Measurements from ENCODE around the gene C1orf167. TPM values are rescaled to one million over a fixed set of nuclear protein-coding genes. Genes with fewer than 3 reads are reported as not detected.

C1orf167 gene
- polyA plus RNA-seq, 3 donors = 0.36 to 0.46 TPM; not detected in 1

DNA sequence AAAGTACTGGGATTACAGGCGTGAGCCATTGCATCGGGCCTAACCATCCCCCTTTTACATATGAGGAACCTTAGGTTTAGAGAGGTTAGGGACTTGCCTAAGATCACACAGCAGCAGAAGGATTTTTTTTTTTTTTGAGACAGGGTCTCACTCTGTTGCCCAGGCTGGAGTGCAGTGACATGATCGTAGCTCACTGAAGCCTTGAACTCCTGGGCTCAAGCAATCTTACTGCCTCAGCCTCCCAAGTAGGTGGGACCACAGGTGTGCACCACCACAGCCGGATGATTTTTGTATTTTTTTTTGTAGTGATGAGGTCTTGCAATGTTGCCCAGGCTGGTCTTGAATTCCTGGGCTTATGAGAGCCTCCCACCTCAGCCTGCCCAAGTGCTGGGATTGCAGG lies 2.2 kb upstream of the C1orf167 start:
- no peak for DNase-seq (ENCODE audit: low read depth in 3 of 3, low spot score in 2 of 3)

- DNase-seq (ENCODE audit: low read depth in 3 of 3, low spot score in 2 of 3) = no peak
These were observed 708 bp upstream of the C1orf167 start for GRCh38 chr1:11761285-11761684.

GRCh38 chr1:11764115-11764514 lies 2.1 kb downstream of the C1orf167 start:
- DNase-seq (ENCODE audit: low read depth in 3 of 3, low spot score in 2 of 3) = no peak

- no peak for DNase-seq (ENCODE audit: low read depth in 3 of 3, low spot score in 2 of 3)
These were observed 2.5 kb downstream of the C1orf167 start for GRCh38 chr1:11764519-11764918.

DNA sequence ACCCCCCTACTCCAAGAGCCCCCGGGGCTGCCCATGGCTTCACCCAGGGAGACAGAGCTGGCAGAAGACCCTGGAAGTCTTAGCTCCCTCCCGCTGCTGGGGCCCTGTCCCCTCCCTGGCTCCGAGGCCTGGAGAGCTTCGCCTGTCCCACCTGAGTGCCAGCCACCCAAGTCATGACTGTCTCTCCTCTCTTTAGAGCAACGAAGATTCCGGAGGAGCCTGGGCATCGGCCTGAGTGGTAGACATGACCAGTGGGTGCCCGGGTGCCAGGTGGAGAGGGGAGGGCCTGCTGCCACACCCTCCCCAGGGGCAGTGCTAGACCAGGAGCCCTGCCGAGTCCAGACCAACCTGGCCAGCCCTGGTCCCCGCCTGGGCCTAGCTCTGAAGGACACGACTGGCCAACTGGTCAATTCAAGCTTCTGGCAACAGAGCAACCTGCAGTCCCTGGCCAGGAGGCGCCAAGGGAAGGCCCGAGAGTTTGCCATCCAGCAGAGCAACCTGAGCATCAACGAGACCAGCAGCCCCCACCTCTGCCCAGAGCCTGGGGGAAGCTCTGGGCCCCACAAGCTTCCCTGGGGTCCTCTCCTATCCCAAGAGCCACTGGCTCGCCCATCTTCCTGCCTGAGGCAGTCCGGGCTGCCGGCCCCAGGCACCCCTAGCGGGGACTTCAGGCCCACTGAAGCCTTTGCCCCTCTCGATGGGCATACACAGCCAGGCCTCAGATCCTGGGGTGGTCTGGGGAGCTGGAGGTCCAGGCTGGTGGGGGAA lies 3.9 kb downstream of the C1orf167 start:
- DNase-seq (ENCODE audit: low read depth in 3 of 3, low spot score in 2 of 3) = no peak

GRCh38 chr1:11766429-11766776 lies 4.4 kb downstream of the C1orf167 start:
- no peak for DNase-seq (ENCODE audit: low read depth in 3 of 3, low spot score in 2 of 3)

DNA sequence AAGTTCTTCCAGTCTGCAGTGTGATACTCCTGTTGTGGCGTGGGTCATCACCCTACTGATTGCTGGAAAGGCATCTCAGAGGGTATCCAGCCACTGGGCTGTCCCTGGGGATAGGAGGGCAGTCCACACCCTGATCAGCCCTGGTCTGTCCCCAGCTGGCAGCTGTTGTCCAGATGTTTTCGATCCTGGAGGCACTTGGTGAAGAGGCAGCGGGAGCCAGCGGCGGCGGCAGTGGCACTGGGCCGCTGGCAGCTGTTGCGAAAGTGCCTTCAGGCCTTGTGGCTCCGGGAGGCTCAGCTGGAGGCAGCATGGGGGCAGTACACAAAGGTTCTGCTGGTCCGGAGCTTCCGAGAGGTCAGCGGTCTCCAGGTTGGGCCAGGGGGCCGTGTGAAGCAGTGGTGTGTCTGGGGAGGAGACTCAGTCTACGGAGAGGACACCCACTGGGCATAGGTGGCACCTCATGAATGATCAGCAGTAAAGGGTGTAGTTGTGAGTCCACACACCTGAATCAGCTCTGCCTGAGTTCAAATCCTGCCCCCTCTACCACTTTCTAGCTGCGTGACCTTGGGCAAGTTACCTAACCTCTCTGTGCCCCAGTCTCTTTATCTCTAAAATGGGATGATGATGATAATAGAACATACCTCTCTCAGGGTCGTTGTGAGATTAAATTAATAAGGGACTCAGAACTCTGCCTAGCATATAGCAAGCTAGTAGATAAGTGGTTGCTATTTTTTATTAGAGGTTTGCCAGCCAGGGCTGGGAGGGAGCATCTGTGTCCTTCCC lies 6.1 kb downstream of the C1orf167 start:
- DNase-seq (ENCODE audit: low read depth in 3 of 3, low spot score in 2 of 3) = no peak

DNA sequence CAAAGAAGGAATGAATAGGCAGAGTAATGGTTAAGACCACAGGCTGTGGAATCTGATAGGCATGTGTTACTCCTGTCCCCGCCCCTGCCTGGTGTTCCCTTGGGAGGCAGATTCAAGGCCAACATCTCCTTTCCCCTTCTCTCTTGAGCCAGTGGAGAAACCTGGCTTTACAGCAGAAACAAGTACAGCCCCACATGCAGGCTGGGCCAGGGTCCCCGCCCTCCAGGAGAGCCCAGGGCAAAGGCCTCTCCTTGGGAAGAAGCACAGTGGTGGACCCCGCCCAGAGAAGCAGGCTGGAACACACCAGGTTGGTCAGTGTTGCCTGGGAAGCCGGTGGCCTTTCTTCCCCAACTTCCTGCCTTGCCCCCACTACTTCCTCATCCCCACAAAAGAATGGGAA lies 6.8 kb downstream of the C1orf167 start:
- DNase-seq (ENCODE audit: low read depth in 3 of 3, low spot score in 2 of 3) = no peak

- DNase-seq (ENCODE audit: low read depth in 3 of 3, low spot score in 2 of 3) = no peak
These were observed 7.3 kb downstream of the C1orf167 start for GRCh38 chr1:11769274-11769673.

GRCh38 chr1:11770011-11770410 lies 8.0 kb downstream of the C1orf167 start:
- no peak for DNase-seq (ENCODE audit: low read depth in 3 of 3, low spot score in 2 of 3)

- no peak for DNase-seq (ENCODE audit: low read depth in 3 of 3, low spot score in 2 of 3)
These were observed 9.6 kb downstream of the C1orf167 start for GRCh38 chr1:11771481-11772043.

GRCh38 chr1:11772458-11772857 lies 10.5 kb downstream of the C1orf167 start:
- no peak for DNase-seq (ENCODE audit: low read depth in 3 of 3, low spot score in 2 of 3)

- no peak for DNase-seq (ENCODE audit: low read depth in 3 of 3, low spot score in 2 of 3)
These were observed 12.8 kb downstream of the C1orf167 start for GRCh38 chr1:11774753-11775152.

DNA sequence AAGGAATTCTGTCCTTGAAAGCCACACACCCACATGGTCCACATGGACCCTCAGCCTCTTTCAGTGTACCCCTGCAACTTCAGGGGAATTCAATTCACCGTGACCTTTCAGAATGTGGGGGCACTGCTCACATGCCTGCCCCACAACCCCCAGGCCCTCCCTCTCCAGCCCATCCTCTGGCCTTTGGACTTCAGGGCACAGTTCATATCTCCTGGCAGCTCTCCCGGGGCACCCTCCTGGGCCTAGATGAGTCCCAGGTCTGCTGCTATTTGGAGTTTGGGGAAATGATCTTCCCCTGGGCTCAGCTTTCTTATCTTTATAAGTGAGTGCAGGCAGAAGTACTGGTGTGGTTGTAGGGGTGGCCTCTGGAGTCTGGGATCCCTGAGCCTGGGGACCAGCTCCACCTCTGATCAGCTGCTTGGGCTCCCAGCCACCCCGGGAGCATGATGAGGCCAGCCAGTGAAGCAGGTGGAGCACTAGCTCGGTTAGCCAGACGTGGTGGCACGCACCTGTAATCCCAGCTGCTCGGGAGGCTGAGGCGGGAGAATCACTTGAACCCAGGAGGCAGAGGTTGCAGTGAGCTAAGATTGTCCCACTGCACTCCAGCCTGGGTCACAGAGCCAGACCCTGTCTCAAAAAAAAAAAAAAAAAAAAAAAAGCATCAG lies 15.8 kb downstream of the C1orf167 start:
- no peak for DNase-seq (ENCODE audit: low read depth in 3 of 3, low spot score in 2 of 3)

GRCh38 chr1:11778336-11778735 lies 16.3 kb downstream of the C1orf167 start:
- DNase-seq (ENCODE audit: low read depth in 3 of 3, low spot score in 2 of 3) = no peak

DNA sequence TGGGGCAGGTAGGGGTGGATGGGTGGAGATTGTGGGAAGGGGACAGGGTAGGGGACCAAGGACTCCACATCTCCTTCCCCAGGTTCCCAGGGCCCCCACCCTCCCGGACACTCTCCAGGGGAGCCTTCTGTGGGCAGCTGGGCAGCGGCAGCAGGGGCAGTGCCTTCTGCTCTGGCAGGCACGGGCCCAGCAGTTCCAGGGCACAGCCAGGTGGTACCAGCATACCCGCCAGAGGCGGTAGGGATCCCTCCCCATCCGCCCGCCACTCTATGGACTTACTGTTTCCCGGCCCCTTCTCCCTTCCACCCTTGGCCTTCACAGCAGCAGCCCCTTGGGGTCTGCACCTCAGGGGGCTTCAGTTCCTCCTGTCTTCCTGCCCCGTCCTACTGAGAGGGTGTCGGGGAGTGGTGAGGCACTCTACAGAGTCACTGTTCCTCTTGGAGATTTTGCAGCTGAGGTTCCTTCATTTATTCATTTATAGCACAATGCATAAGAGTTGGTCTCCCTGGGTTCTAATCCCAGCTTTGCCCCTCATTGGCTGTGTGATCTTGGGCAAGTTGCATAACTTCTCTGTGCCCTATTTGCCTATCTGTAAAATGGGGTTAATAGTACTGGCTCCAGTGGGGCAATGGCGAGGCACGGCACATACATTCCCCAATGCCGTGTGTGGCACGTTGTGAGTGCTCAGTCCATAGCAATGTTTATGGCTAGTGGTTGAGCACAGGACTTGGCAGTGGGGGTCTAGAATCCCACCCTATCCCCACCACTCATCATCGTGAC lies 17.0 kb downstream of the C1orf167 start:
- no peak for DNase-seq (ENCODE audit: low read depth in 3 of 3, low spot score in 2 of 3)

DNA sequence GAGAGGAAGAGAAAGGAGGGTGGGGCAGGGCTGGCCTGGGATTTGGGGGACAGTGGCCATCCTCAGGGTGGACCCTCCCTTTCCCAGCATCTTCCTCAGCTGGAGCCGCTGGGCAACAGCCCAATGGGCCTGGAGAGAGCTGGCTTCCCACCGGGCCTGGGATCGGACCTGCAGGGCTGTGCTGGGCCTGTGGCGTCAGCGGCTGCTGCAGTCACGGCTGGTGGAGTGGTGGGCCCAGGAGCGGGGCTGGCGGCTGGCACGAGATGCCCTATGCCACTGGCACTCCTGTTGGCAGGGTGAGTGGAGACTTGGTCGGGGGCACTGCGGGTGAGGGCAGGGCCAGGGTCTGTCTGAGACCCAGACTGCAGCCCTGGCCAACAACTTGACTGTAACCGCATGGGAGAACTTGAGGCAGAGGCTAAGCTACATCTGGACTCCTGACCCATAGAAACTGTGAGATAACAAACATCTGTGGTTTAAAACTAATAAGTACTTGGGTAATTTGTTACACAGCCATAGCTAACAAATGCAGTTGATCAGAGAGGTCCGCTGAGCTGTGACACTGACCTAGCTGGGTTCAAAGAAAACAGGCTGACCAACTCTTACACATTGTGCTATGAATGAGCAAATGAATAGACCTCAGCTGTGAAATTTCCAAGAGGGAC lies 17.9 kb downstream of the C1orf167 start:
- DNase-seq (ENCODE audit: low read depth in 3 of 3, low spot score in 2 of 3) = no peak

- no peak for DNase-seq (ENCODE audit: low read depth in 3 of 3, low spot score in 2 of 3)
These were observed 18.6 kb downstream of the C1orf167 start for GRCh38 chr1:11780380-11781147.

DNA sequence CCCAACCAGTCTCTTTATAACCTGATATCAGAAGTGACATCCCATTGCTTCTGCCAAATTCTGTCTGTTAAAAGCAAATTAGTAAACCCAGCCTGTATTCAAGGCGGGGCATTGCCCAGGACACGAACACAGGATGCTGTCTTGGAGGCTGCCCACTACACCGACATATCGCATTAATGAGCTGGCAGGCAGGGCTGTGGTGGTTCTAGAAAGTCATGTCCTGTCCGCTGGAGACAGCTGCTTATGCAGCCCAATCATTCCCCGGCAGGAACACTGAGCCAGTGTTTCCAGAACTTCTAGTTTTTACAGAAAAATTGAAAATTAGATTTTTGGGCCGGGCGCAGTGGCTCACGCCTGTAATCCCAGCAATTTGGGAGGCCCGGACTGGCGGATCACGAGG lies 19.3 kb downstream of the C1orf167 start:
- no peak for DNase-seq (ENCODE audit: low read depth in 3 of 3, low spot score in 2 of 3)

All from right renal cortex interstitium (tissue), 3 donors.